Large intestine (tissue), 12 donors: ENCODE results near the gene MAS1L. TPM values are rescaled to one million over a fixed set of nuclear protein-coding genes. Genes with fewer than 3 reads are reported as not detected.

Experiments
- DNase-seq, 2 donors: peaks; one replicate each; pipeline versions ENCODE4 v3.0.0 to v3.0.0-alpha.2; 2013
- H3K27ac ChIP-seq: one replicate; pipeline ENCODE4 v1.5.1; 2013; ENCODE audit warnings: low read length
- H3K27me3 ChIP-seq: 2 replicates; pipeline ENCODE4 v1.6.1; 2013; ENCODE audit warnings: low read length; ENCODE audit not compliant: control insufficient read depth, insufficient read depth
- H3K36me3 ChIP-seq: 2 replicates; pipeline ENCODE4 v1.6.1; 2013; ENCODE audit warnings: low read length; ENCODE audit not compliant: control insufficient read depth, insufficient read depth
- H3K4me1 ChIP-seq: one replicate; pipeline ENCODE4 v1.6.1; 2013; ENCODE audit warnings: low read length; ENCODE audit not compliant: control insufficient read depth, insufficient read depth
- H3K4me3 ChIP-seq: one replicate; pipeline ENCODE4 v1.5.1; 2013; ENCODE audit warnings: low read length
- H3K9me3 ChIP-seq: one replicate; pipeline ENCODE4 v1.6.1; 2013; ENCODE audit warnings: mild to moderate bottlenecking, low read depth, low read length, moderate library complexity; ENCODE audit not compliant: control insufficient read depth
- WGBS: methylation state at CpG from one replicate; pipeline ENCODE4 v1.1.5; 2013; ENCODE audit warnings: low lambda C conversion rate; ENCODE audit not compliant: insufficient coverage; 5-methylcytosine and 5-hydroxymethylcytosine counted together
- long read RNA-seq, 11 donors: transcript quantifications; one replicate each; lab custom pipeline, GENCODE V29; 2026
- polyA plus RNA-seq: library from polyadenylated mRNA; unstranded; fragments of 120-200 nt; gene quantifications from one replicate; pipeline ENCODE4 v1.2.1, GENCODE V29; 2013

Gene MAS1L, protein sequence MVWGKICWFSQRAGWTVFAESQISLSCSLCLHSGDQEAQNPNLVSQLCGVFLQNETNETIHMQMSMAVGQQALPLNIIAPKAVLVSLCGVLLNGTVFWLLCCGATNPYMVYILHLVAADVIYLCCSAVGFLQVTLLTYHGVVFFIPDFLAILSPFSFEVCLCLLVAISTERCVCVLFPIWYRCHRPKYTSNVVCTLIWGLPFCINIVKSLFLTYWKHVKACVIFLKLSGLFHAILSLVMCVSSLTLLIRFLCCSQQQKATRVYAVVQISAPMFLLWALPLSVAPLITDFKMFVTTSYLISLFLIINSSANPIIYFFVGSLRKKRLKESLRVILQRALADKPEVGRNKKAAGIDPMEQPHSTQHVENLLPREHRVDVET
- polyA plus RNA-seq: not detected
- long read RNA-seq, donor 1: 0 reads
- long read RNA-seq, donor 2: 0 reads
- long read RNA-seq, donor 3: 0 reads
- long read RNA-seq, donor 4: 0 reads
- long read RNA-seq, donor 5: 0 reads
- long read RNA-seq, donor 6: 0 reads
- long read RNA-seq, donor 7: 0 reads
- long read RNA-seq, donor 8: 0 reads
- long read RNA-seq, donor 9: 0 reads
- long read RNA-seq, donor 10: 0 reads
- long read RNA-seq, donor 11: 0 reads

DNA sequence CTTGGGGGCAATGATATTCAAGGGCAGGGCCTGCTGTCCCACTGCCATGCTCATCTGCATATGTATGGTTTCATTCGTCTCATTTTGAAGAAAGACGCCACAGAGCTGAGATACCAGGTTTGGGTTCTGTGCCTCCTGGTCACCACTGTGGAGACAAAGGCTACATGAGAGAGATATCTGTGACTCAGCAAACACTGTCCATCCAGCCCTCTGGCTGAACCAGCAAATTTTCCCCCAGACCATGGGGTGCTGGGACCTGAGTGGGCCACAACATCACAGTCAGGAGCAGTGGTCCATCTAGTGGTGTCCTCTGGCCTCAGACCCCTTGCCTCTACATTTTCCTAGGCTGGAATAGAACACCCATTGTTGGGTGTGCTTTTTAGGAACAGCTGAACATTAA, at the start of gene MAS1L:
Gene MAS1L, minus strand, starts transcription at position 297 of the 400 bp plus-strand sequence. Its CDS starts 54 bp downstream, at position 243.
- DNase-seq: no peak
- H3K27ac ChIP-seq: no peak within 1 kb of the TSS
- H3K27me3 ChIP-seq: no peaks in the 10 kb centered on the region
- no peaks in the 10 kb centered on the region for H3K9me3 ChIP-seq
- no CpG with 5 or more reads among the region's 2 CpGs for WGBS
- no peaks in the 10 kb centered on the region for H3K4me1 ChIP-seq
- no peaks in the 10 kb centered on the region for H3K36me3 ChIP-seq
- no peak within 1 kb of the TSS for H3K4me3 ChIP-seq

DNA sequence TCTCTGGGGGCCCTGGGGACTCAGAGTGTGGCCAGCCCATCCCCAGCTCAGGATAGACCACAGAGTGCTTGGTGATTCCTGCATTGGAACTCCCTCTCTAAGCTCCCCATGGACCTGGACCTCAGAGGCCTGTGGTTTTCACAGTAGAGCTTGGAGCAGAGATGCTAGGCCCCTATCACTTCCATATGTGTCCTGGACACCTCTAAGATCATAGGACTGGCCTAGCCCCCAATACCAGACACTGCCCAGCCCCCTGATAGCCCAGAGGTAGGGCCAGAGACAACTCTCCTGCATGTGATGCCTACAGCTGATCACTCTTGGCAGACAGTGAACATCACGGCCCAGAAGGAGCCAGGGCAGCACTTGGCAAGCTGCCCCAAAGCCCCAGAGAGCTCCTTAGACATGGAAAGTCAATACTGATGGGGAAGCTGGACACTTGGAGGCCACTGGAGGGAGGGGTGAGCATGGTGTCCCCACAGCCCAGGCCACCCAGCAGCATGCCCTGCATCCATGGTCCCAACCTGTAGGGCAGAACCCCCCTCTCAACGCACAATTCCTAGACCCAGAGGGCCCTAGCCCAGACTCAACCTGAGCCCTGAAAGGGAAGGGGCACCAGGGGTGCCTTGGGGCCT, 44.7 kb upstream of the MAS1L start:
- H3K27ac ChIP-seq: no peak overlapping the region
- no peaks in the 10 kb centered on the region for H3K4me1 ChIP-seq
- H3K27me3 ChIP-seq: no peaks in the 10 kb centered on the region
- no peaks in the 10 kb centered on the region for H3K9me3 ChIP-seq
- no peak overlapping the region for H3K4me3 ChIP-seq
- H3K36me3 ChIP-seq: no peaks in the 10 kb centered on the region
- no peak for DNase-seq
- no CpG with 5 or more reads among the region's 2 CpGs for WGBS

DNA sequence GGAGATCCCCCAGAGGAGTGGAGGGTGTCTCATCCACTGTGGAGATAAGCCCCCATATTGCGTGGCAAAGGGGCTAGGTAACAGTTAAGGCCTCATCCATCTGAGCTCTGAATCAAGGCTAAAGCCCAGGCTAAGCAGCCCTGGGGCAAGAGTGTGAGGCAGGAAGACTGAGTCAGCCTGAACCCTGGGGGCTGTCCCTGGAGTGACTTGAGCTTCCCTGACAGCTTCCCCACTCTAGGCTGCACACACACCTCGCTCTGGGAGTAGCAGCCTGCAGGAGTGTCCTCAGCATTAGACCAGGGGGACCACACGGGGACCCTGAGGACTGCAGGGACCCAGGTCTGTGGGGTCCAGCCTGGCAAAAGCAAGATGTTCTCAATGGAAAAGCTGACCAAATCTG, 43.9 kb upstream of the MAS1L start:
- Histone ChIP-seq H3K4me3 (no peak overlapping the region), H3K9me3 (no peaks in the 10 kb centered on the region), H3K27me3 (no peaks in the 10 kb centered on the region), H3K27ac (no peak overlapping the region), H3K4me1 (no peaks in the 10 kb centered on the region), H3K36me3 (no peaks in the 10 kb centered on the region)
- WGBS: no CpG with 5 or more reads among the region's 3 CpGs
- no peak for DNase-seq

DNA sequence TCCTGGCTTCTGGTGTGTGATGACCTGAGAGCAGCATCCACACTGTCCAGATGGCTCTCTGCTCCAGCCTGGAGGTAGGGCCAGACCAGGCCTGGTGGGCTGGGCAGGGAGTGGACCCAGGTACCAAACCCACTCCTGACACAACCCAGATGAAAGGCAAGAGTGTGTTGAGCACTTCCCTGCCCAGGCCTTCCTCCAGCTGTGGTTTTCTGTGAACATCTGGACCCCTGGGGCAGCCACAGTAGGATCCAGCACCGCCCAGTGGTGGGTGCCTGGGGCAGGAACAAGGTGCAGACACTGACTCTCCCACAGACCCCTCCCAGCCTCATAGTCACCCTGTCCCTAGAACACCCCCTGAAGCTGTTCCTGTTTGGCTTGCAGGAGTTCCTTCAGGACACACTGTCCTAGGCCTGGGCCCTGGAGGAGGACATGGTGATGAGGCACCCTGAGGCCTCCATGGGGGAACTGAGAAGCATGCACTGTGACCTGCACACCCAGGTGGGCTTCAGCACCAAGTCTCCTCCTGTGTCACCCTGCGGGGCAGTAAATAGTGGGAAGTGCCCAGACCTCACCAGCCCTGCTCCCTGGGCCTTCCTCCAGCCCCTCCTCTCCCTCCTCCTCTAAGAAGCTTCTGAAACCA, 43.0 kb upstream of the MAS1L start:
- Histone ChIP-seq H3K4me3 (no peak overlapping the region), H3K4me1 (no peaks in the 10 kb centered on the region), H3K27me3 (no peaks in the 10 kb centered on the region), H3K36me3 (no peaks in the 10 kb centered on the region), H3K9me3 (no peaks in the 10 kb centered on the region), H3K27ac (no peak overlapping the region)
- DNase-seq: no peak
- no CpG with 5 or more reads among the region's 2 CpGs for WGBS

DNA sequence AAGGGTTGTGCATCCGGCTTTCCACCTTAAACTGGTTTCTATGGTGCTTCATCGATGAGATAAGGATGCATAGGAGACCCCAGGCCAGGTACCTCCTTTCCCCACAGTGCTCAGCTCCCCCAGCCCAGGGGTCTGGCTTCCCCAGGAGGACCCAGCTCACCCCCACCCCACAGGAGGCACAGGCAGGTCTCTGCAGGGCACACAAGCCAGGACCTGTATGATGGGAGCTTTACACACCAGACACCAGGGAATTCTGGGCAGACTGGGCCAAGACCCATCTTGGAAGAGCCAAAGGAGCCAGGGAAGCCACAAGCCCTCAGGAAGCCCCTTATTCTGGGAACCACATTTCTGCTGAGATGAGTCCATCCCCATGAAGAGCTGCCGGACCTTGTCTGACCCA, 42.2 kb upstream of the MAS1L start:
- Histone ChIP-seq H3K4me3 (no peak overlapping the region), H3K27ac (no peak overlapping the region), H3K36me3 (no peaks in the 10 kb centered on the region), H3K27me3 (no peaks in the 10 kb centered on the region), H3K4me1 (no peaks in the 10 kb centered on the region), H3K9me3 (no peaks in the 10 kb centered on the region)
- DNase-seq: no peak
- no CpG with 5 or more reads among the region's 3 CpGs for WGBS

DNA sequence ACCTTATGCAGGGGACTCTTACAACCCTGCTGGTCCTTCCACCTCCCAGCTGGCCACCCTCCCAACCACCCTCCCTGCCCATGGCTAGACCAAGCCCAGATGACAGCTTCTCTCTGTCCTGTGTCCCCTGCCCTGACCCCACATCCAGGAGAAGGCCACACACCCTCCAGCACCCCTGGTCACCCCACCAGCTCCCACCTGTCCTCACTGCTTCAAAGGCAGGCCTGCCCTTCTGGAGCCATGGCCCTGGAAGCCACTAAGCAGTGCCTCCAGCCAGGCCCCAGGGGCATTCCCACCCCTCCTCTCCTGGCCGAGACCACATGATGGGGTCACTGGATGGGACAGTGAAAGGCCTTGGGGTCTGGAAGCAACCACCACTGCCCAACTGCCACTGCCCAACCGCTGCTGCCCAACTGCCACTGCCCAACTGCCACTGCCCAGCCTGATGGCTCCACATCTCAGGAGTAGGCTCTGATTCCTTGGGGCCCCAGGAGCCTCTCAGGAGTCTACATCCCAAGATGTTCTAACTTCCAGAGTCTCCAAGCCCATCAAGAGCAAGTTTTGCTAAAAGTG, 41.3 kb upstream of the MAS1L start:
- Histone ChIP-seq H3K4me1 (no peaks in the 10 kb centered on the region), H3K36me3 (no peaks in the 10 kb centered on the region), H3K27me3 (no peaks in the 10 kb centered on the region), H3K9me3 (no peaks in the 10 kb centered on the region), H3K4me3 (no peak overlapping the region), H3K27ac (no peak overlapping the region)
- DNase-seq: no peak
- no CpG with 5 or more reads among the region's 2 CpGs for WGBS

DNA sequence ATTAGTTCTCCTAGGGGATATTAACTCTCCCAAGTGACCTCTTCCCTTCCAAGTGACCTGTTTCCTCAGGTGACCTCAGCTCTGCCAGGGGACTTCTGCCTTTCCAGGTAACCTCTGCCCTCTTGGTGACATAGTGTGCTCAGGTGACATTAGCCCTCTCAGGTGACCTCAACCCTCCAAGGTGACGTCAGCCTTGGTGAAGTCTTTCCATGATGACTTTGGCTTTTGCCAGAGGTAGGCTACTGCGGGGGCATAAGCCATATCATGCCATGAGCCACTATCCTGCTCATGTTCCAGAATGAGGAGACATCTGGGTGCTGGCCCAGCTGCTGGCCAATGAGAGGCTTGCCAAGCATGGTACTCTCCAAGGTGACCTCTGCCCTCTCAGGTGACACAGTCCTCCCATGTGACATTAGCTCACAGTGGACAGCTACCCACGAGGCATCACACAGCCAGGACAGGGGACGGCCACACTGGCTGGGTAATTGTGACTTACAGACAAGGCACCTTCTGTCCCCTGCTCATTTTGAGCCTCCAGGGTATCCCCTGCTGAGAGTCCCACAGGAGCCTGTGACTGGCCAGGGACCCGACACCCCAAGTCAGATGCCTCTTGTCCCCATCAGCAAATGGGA, 40.7 kb upstream of the MAS1L start:
- WGBS: no CpG with 5 or more reads among the region's 5 CpGs
- H3K4me1 ChIP-seq: no peaks in the 10 kb centered on the region
- no peaks in the 10 kb centered on the region for H3K9me3 ChIP-seq
- no peaks in the 10 kb centered on the region for H3K27me3 ChIP-seq
- no peaks in the 10 kb centered on the region for H3K36me3 ChIP-seq
- no peak for DNase-seq
- H3K4me3 ChIP-seq: no peak overlapping the region
- H3K27ac ChIP-seq: no peak overlapping the region

DNA sequence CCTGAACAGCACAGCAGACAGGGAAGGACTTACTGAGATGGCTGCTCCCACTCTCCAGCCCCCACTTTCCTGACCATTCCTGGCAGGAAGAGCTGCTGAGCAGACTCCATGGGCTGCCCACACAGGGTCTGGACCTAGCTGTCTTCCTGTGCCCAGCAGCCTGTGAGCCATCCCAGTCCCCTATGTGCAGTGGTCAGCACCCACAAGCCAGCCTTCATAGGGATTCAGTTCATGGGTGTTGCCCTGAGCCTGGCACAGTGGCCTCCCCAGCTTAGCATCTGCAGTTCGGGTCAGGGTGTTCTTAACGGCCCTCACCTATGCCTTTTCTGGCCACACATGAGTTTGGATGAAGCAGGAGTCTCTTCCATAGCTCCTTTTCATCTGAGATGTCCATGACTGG, 39.8 kb upstream of the MAS1L start:
- Histone ChIP-seq H3K4me3 (no peak overlapping the region), H3K36me3 (no peaks in the 10 kb centered on the region), H3K27me3 (no peaks in the 10 kb centered on the region), H3K27ac (no peak overlapping the region), H3K4me1 (no peaks in the 10 kb centered on the region), H3K9me3 (no peaks in the 10 kb centered on the region)
- no peak for DNase-seq
- no CpG with 5 or more reads among the region's 2 CpGs for WGBS

DNA sequence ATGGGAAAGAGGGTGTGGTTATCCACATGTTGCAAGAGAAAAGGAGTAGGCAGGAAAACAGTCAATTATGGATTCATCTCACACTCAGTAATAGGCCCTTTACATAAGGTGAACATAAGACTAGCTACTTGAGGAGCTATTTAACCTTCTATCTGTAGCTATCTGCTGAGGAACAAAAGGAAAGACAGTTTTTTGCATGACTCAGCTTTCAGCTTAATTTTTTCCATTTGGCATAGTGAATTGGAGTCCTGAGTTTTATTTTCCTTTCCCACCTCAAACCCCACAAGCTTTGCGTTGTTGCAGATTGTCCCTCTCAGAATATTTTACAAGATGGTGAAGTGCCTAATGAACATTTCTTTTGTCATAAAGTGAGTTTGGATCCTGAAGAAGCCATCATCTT, 39.4 kb upstream of the MAS1L start:
- H3K27ac ChIP-seq: no peak overlapping the region
- H3K4me3 ChIP-seq: no peak overlapping the region
- no peak for DNase-seq
- no peaks in the 10 kb centered on the region for H3K9me3 ChIP-seq
- no peaks in the 10 kb centered on the region for H3K27me3 ChIP-seq
- H3K4me1 ChIP-seq: no peaks in the 10 kb centered on the region
- H3K36me3 ChIP-seq: no peaks in the 10 kb centered on the region
- WGBS: no CpG with 5 or more reads among the region's 1 CpG

DNA sequence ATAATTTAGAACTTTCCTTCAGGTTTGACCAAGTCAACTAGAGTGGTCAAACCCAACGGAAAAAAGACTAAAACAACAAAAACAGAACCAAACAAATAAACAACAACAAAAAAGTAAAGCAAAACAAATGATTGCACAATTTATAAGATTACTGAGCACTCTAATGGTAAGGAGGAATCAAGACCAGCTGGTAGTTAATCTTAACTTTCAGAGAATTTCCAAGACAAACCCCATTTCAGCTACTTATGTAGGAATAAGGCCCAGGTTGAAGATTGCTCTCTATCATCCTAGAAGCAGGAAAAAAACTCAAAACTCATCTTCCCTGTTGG, 37.5 kb upstream of the MAS1L start:
- no peak overlapping the region for H3K27ac ChIP-seq
- H3K4me1 ChIP-seq: no peaks in the 10 kb centered on the region
- no peaks in the 10 kb centered on the region for H3K27me3 ChIP-seq
- H3K4me3 ChIP-seq: no peak overlapping the region
- no peaks in the 10 kb centered on the region for H3K36me3 ChIP-seq
- H3K9me3 ChIP-seq: no peaks in the 10 kb centered on the region
- WGBS: 45% methylated on average over 1 of the region's 1 CpG
- no peak for DNase-seq
